ENCODE measurements around the gene CACNA2D3.
A peak's percentile ranks its signal among the peaks of the same experiment; 100 is the strongest.

CACNA2D3 gene

DNA sequence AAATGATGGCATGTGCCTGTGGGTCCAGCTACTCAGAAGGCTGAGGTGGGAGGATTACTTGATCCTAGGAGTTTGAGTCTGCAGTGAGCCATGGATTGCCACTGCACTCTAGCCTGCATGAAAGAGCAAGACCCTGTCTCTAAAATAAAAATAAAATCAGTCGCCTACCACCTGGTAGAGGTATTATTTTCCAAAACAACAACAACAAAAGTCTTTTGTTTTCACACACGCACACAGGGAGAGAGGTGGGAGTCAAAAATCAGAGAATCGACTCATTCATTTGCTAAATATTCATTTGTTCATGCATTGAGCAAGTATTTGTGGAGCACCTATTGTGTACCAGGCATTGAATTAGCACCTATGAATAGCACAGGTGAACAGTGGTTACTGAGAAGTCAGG lies 587.4 kb downstream of the CACNA2D3 start:
- no peak for DNase-seq

DNA sequence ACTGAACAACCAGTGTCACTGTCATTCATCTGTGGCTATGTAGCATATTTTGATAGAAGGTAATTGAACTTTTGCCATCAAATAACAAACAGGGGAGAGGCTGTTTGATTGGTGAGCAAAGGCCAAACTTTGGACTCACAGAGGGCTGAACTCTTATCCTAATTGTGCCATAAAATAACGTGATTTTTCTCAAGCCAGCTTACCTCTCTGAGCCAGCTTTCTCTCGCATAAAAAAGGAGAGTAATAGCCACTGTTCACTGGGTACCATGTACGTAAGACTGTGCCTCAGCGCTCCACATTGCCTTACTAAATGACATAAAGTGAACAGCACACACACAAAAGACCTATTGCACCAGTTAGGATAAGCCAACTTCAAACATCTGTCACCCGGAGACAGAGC lies 588.6 kb downstream of the CACNA2D3 start:
- DNase-seq = no peak

GRCh38 chr3:54712539-54712938 lies 590.2 kb downstream of the CACNA2D3 start:
- DNase-seq = no peak

- DNase-seq = no peak
Measured at GRCh38 chr3:54713031-54713430, 590.7 kb downstream of the CACNA2D3 start.

DNA sequence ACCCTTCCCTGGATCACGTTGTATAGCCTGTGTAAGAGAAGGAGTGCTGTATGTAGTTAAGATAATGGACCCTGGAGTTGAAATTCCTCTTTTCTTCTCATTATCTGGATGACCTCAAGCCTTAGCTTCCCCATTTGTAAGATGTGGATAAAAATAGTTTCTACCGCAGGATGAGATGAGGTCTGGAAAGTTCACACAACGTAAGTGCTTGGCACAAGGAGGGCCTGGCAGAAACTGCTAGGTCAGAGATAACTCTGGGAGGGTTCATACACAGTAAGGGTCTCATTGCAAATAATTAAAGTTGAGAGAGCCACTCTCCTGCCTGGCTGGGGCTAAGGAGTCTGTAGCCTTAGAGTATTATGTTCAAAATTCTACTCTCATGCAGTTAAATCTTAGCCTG lies 591.1 kb downstream of the CACNA2D3 start:
- DNase-seq = no peak

- DNase-seq = no peak
Measured at GRCh38 chr3:54714035-54714434, 591.7 kb downstream of the CACNA2D3 start.

DNA sequence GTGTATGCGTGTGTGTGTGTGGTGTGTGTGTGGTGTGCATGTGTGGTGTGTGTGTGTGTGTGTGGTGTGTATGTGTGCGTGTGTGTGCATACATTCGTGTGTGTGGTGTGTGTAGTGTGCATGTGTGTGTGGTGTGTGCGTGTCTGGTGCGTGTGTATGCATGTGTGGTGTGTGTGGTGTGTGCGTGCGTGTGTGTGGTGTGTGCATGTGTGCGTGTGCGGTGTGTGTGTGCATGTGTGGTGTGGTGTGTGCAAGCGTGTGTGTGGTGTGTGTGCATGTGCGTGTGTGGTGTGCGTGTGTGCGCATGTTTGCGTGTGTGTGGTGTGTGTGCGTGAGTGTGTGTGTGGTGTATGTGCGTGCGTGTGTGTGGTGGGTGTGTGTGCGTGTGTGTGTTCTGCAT lies 595.2 kb downstream of the CACNA2D3 start:
- no peak for DNase-seq

GRCh38 chr3:54719914-54720313 lies 597.6 kb downstream of the CACNA2D3 start:
- no peak for DNase-seq

DNA sequence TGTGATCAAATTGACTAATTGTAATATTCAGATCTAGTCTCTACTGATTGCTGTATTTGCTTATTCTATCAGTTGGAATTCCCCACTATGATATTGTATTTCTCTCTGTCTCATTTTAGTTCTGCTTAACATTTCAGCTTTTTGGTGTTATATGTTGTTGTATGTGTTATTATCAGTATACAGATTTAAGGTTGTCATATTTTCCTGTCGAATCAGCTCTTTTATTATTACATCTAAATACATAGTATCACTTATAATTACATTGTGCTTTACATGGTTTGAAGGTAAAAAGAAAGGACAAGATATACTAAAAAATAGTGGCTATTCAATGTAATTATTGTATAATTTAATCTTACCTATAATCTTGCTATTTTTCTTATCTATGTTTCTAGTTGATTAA lies 598.3 kb downstream of the CACNA2D3 start:
- no peak for DNase-seq

GRCh38 chr3:54731732-54732445 lies 609.5 kb downstream of the CACNA2D3 start:
- DNase-seq = no peak

GRCh38 chr3:54733106-54734006 lies 611.0 kb downstream of the CACNA2D3 start:
- DNase-seq = peak; percentile 15

DNA sequence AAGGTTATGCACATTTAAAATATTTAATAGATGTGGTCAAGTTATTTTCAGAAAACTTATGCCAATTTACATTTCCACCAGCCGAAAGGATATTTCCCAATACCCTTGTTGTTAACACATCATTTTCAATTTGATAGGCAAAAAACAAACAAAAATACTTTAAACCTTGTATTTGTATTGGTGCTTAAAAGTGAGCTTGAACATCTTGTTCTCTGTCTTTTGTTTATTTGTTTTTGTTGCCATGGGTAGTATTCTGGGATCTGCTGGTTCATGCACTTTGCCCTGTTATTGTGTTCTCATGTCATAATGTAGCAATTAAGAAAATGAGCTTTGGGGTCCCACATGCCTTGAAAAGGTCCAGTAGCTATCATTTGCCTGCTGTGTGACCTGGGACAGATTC lies 614.1 kb downstream of the CACNA2D3 start:
- no peak for DNase-seq

GRCh38 chr3:54743755-54744154 lies 621.4 kb downstream of the CACNA2D3 start:
- no peak for DNase-seq

DNA sequence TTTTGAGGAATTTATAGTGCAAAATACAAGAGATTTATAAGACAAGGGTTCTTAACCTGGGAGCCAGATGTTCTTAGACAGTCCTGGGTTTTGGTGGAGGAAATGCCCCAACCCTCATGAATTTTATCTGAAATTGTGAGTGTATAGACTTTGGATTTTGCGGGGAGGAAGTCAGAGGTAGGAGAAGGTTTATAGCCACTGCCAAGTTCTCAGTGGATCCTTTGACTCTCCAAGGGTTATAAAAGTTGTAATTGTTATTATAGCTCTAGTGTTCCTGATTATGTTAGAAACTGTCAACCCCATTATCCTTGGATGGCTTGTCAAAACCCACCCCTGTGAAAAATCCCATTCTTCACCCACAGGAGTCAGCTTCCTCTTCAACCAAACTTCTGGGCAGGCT lies 621.9 kb downstream of the CACNA2D3 start:
- DNase-seq = no peak

DNA sequence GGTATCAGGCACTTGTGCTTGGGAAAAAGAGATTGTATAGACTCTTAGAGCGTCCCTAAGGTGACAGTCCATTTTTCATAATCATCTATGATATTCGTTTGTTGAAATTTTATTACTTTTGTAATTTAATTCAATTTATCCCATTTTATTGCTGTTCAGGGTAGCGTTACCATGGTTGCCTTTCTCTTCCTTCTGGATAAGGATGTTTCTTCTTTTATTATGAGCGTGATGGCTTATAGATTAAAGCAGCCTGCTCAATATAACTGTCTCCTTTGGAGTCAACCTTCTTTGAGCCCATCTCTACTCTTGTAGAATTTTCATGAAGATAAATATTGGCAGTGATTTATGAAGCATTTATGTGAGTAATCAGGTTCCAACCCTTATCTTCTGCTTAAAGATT lies 623.5 kb downstream of the CACNA2D3 start:
- DNase-seq = no peak

- no peak for DNase-seq
Measured at GRCh38 chr3:54746722-54747121, 624.4 kb downstream of the CACNA2D3 start.

DNA sequence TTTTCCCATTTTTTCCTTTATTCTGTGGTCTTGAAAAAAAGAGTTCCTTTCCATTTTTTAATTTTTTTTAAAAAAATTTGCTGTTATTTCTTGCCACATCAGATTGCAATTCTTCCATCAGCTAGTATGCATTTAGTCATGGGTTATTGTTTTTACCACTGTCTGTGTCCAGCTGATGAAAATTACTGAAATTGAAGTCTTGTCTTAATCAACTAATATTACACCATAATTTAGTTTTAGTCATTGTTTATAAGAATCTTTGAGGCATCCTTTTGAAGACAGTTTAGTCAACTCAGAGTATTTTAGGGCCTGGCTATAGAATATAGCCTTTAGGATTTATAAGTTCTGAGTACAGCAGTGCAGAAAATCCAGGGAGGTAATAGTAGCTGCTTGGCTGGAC lies 633.4 kb downstream of the CACNA2D3 start:
- DNase-seq = no peak

DNA sequence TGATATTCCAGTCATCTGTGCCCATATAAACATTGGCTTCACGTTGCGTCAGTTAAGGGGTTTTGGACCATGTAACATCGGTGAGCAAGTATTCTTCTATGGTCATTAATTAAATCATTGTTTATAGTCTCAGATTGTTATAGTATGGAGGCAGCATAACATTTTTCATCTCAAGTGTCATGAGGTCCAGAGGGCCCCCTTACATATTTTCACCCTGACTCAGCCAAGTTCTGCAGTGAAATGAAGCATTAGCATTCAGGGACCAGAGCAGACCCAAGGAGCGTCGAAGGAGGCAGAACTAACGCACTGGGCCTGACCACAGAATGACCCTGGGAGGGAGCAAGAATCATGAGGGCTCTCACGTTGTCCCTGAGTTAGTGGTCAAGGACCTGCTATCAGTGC lies 634.0 kb downstream of the CACNA2D3 start:
- no peak for DNase-seq

- DNase-seq = no peak
Measured at GRCh38 chr3:54758461-54758860, 636.1 kb downstream of the CACNA2D3 start.

- DNase-seq = no peak
Measured at GRCh38 chr3:54759166-54759565, 636.8 kb downstream of the CACNA2D3 start.

DNA sequence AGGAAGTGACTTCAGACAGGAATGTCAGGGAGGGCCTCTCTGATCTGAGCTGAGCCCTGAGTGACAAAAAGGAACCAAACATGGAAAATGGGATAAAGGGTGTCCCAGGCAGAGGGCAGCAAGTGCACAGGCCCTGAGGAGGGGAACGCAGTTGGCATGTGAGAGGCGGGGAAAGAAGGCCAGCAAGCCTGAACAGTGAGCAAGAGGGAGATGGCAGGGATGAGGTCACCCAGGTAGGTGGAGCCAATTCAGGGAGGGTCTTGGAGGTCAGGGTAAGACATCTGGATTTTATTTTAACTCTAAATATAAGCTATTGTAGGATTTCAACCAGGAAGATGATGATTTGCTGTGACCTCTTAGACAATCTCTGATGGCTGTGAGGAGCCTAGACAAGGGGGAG lies 637.8 kb downstream of the CACNA2D3 start:
- no peak for DNase-seq

GRCh38 chr3:54761637-54762036 lies 639.3 kb downstream of the CACNA2D3 start:
- DNase-seq = no peak

DNA sequence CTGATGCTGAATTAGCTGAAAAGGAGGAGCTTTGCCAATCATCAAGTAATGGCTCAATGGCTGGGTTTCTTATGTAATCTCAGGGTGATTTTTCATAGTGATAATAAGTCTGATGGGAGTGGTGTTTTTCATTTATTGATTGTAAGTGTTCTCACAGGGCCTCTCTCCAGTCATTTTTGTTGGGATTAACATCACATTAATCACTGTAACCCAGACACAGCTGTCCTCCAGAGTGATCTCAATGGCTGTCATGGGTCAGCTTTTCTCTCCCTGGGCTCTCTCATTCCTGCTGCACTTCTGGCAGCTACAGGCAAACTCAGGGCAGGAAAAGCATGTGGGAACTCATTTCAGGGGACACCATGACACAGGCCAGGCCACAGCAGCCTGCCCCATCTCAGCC lies 642.6 kb downstream of the CACNA2D3 start:
- no peak for DNase-seq

DNA sequence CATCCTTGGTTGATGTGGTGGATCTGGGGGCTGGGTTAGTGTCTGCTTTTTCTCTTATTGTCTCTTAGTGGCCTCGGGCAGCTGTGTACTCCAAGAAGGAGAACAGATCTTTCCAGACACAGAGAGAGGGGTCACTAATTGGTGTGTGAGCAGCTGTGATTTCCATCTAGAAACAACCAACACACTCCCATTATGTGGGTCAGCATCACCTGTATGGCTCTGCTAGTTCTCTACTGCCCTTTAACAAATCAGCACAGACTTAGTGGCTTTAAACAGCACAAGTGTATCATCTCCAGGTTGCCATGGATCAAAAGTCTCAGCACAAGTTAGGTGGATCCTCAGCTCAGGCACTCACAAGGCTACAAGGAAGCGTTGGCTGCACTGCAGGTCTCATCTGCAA lies 648.7 kb downstream of the CACNA2D3 start:
- no peak for DNase-seq

All from NCI-H2081 treated with DMSO at 0.1 percent for 48 hours (cell line).